Neural cell (in vitro differentiated cells): ENCODE measurements around the gene MINK1. TPM values are rescaled to one million over a fixed set of nuclear protein-coding genes. Genes with fewer than 3 reads are reported as not detected.

Source experiments
- H2AFZ ChIP-seq: fragments of 200-600, 300-800 bp; sonication (generic), shearing (Covaris generic); 2 replicates; pipeline ENCODE4 v1.6.0; 2014; ENCODE audit warnings: low read depth, mild to moderate bottlenecking, antibody characterized with exemption, low read length, moderate library complexity
- H3F3A ChIP-seq: fragments of 200-600 bp; shearing (Covaris generic); 2 replicates; pipeline ENCODE4 v1.6.1; 2016; ENCODE audit warnings: mild to moderate bottlenecking, moderate library complexity, mixed read lengths, antibody characterized with exemption, low read length; ENCODE audit not compliant: insufficient read depth, poor library complexity, severe bottlenecking
- H3K27ac ChIP-seq: fragments of 200-600, 300-800 bp; sonication (generic), shearing (Covaris generic); 2 replicates; pipeline ENCODE4 v1.5.1; 2014; ENCODE audit warnings: mild to moderate bottlenecking, low read length, moderate library complexity
- H3K27me3 ChIP-seq: fragments of 300-800, 200-600 bp; sonication (generic), shearing (Covaris generic); 2 replicates; pipeline ENCODE4 v1.6.0; 2014; ENCODE audit warnings: mild to moderate bottlenecking, low read depth, low read length, moderate library complexity; ENCODE audit not compliant: insufficient read depth
- H3K36me3 ChIP-seq: fragments of 300-800, 200-600 bp; sonication (generic), shearing (Covaris generic); 2 replicates; pipeline ENCODE4 v1.5.1; 2014; ENCODE audit warnings: mild to moderate bottlenecking, antibody characterized with exemption, low read length, moderate library complexity; ENCODE audit not compliant: insufficient read depth
- H3K4me2 ChIP-seq: fragments of 300-800, 200-600 bp; sonication (generic), shearing (Covaris generic); 2 replicates; pipeline ENCODE4 v1.6.0; 2014; ENCODE audit warnings: mild to moderate bottlenecking, low read length
- H3K4me3 ChIP-seq: fragments of 300-800, 200-600 bp; sonication (generic), shearing (Covaris generic); 2 replicates; pipeline ENCODE4 v1.5.1; 2014; ENCODE audit warnings: mild to moderate bottlenecking, low read length, moderate library complexity
- H3K79me2 ChIP-seq: fragments of 200-600 bp; shearing (Covaris generic); replicated peaks from 2 replicates; pipeline ENCODE4 v1.6.0; 2014; ENCODE audit warnings: mild to moderate bottlenecking, low read length, moderate library complexity; ENCODE audit not compliant: insufficient read depth
- H3K9ac ChIP-seq: fragments of 300-800, 200-600 bp; sonication (generic), shearing (Covaris generic); 2 replicates; pipeline ENCODE4 v1.6.1; 2016; ENCODE audit warnings: mild to moderate bottlenecking, low read length, mixed read lengths
- H3K9me2 ChIP-seq: fragments of 200-600 bp; shearing (Covaris generic); 2 replicates; pipeline ENCODE4 v1.6.1; 2016; ENCODE audit warnings: mild to moderate bottlenecking, low read length, mixed read lengths; ENCODE audit not compliant: insufficient read depth
- H3K9me3 ChIP-seq: fragments of 200-600, 300-800 bp; sonication (generic), shearing (Covaris generic); 2 replicates; pipeline ENCODE4 v1.6.1; 2016; ENCODE audit warnings: mild to moderate bottlenecking, mixed run types, low read length, moderate library complexity, mixed read lengths
- H4K20me1 ChIP-seq: fragments of 200-600 bp; shearing (Covaris generic); 2 replicates; pipeline ENCODE4 v1.6.1; 2016; ENCODE audit warnings: mild to moderate bottlenecking, mixed run types; ENCODE audit not compliant: insufficient read depth
- CTCF ChIP-seq: fragments of 450-650 bp; IDR thresholded peaks from 2 replicates; pipeline ENCODE4 v1.5.1; 2014; ENCODE audit warnings: antibody characterized with exemption, mild to moderate bottlenecking, moderate library complexity; ENCODE audit not compliant: poor library complexity, severe bottlenecking
- EP300 ChIP-seq: fragments of 450-650 bp; conservative IDR thresholded peaks from 2 replicates; pipeline ENCODE4 v1.6.1; 2014; ENCODE audit warnings: antibody characterized with exemption, mild to moderate bottlenecking, moderate library complexity; ENCODE audit not compliant: poor library complexity, severe bottlenecking
- EZH2 ChIP-seq: fragments of 200-600, 300-800 bp; shearing (Covaris generic), sonication (generic); IDR thresholded peaks from 2 replicates; pipeline ENCODE4 v1.6.1; 2014; ENCODE audit warnings: antibody characterized with exemption, low read length, borderline replicate concordance, mild to moderate bottlenecking; ENCODE audit not compliant: insufficient read depth, poor library complexity, severe bottlenecking
- MXI1 ChIP-seq: fragments of 450-650 bp; conservative IDR thresholded peaks from 2 replicates; pipeline ENCODE4 v1.6.1; 2014; ENCODE audit warnings: antibody characterized with exemption, mild to moderate bottlenecking; ENCODE audit not compliant: poor library complexity, severe bottlenecking
- POLR2AphosphoS5 ChIP-seq: IDR thresholded peaks from 2 replicates; pipeline ENCODE4 v1.6.1; 2012
- RAD21 ChIP-seq: fragments of 450-650 bp; conservative IDR thresholded peaks from 2 replicates; pipeline ENCODE4 v1.6.1; 2014; ENCODE audit warnings: antibody characterized with exemption, mild to moderate bottlenecking, moderate library complexity
- REST ChIP-seq: IDR thresholded peaks from 2 replicates; pipeline ENCODE4 v1.6.1; 2012; ENCODE audit warnings: borderline replicate concordance
- SMC3 ChIP-seq: fragments of 450-650 bp; conservative IDR thresholded peaks from 2 replicates; pipeline ENCODE4 v1.6.1; 2014; ENCODE audit warnings: antibody characterized with exemption, mild to moderate bottlenecking, moderate library complexity; ENCODE audit not compliant: poor library complexity
- TAF1 ChIP-seq: IDR thresholded peaks from 2 replicates; pipeline ENCODE4 v1.6.1; 2012; ENCODE audit warnings: low read depth
- polyA plus RNA-seq: library from polyadenylated mRNA; depleted of rRNA; stranded (reverse); fragments of >200 nt; gene quantifications from 2 replicates; pipeline ENCODE4 v1.2.3, GENCODE V29; 2014

MINK1 gene
- polyA plus RNA-seq, 1 donor from 2014 or later = 38.1 TPM

- TF ChIP-seq REST = no peak
- TF ChIP-seq EZH2 = no peak
- TF ChIP-seq MXI1 = no peak
These were observed 24.8 kb upstream of the MINK1 start (continued) for GRCh38 chr17:4808378-4808767.

GRCh38 chr17:4810696-4811290, 22.3 kb upstream of the MINK1 start:
- Histone ChIP-seq H3K27ac (no peak overlapping the region), H2AFZ (no peak overlapping the region), H3K4me2 (no peak overlapping the region), H3K36me3 (no peaks in the 10 kb centered on the region), H4K20me1 (no peaks in the 10 kb centered on the region), H3F3A (no peaks in the 10 kb centered on the region), H3K4me3 (no peak overlapping the region), H3K9ac (no peak overlapping the region), H3K9me2 (no peaks in the 10 kb centered on the region), H3K79me2 (no peaks in the 10 kb centered on the region), H3K27me3 (peaks cover 11% of the 10 kb centered on the region), H3K9me3 (no peaks in the 10 kb centered on the region)
- TF ChIP-seq RAD21 (no peak), EZH2 (no peak), REST (no peak), EP300 (no peak), SMC3 (no peak), POLR2AphosphoS5 (no peak), CTCF (no peak), TAF1 (no peak), MXI1 (no peak)
